HEK293T (cell line): ENCODE measurements around the gene VNN1.
A peak's percentile ranks its signal among the peaks of the same experiment; 100 is the strongest.

Experiments used
- CTCF ChIA-PET: fragments of 350-600 bp; formaldehyde crosslinking; extraction: SDS; loops from one replicate; lab custom pipeline; 2021; ENCODE audit warnings: antibody characterized with exemption, inconsistent platforms; lab: Yijun Ruan, JAX
- POLR2A ChIA-PET: fragments of 350-600 bp; formaldehyde crosslinking; extraction: SDS; loops from one replicate; lab custom pipeline; 2020; ENCODE audit warnings: antibody characterized with exemption, inconsistent platforms; lab: Yijun Ruan, JAX
- DNase-seq: peaks from one replicate; pipeline ENCODE4 v3.0.0; 2012; ENCODE audit warnings: mixed read lengths; ENCODE audit errors: extremely low spot score
- ARNT ChIP-seq: fragments of 450-650 bp; IDR thresholded peaks from 2 replicates; pipeline ENCODE4 v1.6.1; 2017; ENCODE audit warnings: mild to moderate bottlenecking
- BHLHE40 ChIP-seq: fragments of 450-650 bp; IDR thresholded peaks from 2 replicates; pipeline ENCODE4 v1.6.1; 2016; ENCODE audit warnings: mild to moderate bottlenecking, moderate library complexity, borderline replicate concordance
- CTBP1 ChIP-seq: fragments of 450-650 bp; IDR thresholded peaks from 2 replicates; pipeline ENCODE4 v1.6.1; 2016; ENCODE audit warnings: borderline replicate concordance
- ELF4 ChIP-seq: fragments of 450-650 bp; IDR thresholded peaks from 2 replicates; pipeline ENCODE4 v1.6.1; 2017; ENCODE audit warnings: antibody characterized with exemption
- FOXA1 ChIP-seq: fragments of 450-650 bp; IDR thresholded peaks from 2 replicates; pipeline ENCODE4 v1.6.1; 2016; ENCODE audit warnings: mild to moderate bottlenecking
- FOXK2 ChIP-seq: fragments of 450-650 bp; IDR thresholded peaks from 2 replicates; pipeline ENCODE4 v1.6.1; 2016; ENCODE audit warnings: mild to moderate bottlenecking
- FOXM1 ChIP-seq: fragments of 450-650 bp; IDR thresholded peaks from 2 replicates; pipeline ENCODE4 v1.6.1; 2017; ENCODE audit warnings: mild to moderate bottlenecking, borderline replicate concordance
- HDGF ChIP-seq: fragments of 450-650 bp; IDR thresholded peaks from 2 replicates; pipeline ENCODE4 v1.6.1; 2017; ENCODE audit warnings: antibody characterized with exemption, borderline replicate concordance
- L3MBTL2 ChIP-seq: fragments of 450-650 bp; conservative IDR thresholded peaks from 2 replicates; pipeline ENCODE4 v1.6.1; 2016; ENCODE audit warnings: mild to moderate bottlenecking
- LEF1 ChIP-seq: fragments of 450-650 bp; IDR thresholded peaks from 2 replicates; pipeline ENCODE4 v1.6.1; 2017; ENCODE audit warnings: mild to moderate bottlenecking, borderline replicate concordance
- NFRKB ChIP-seq: fragments of 450-650 bp; IDR thresholded peaks from 2 replicates; pipeline ENCODE4 v1.6.1; 2016; ENCODE audit warnings: mild to moderate bottlenecking, moderate library complexity
- SP1 ChIP-seq: fragments of 450-650 bp; IDR thresholded peaks from 2 replicates; pipeline ENCODE4 v1.6.1; 2017
- SUZ12 ChIP-seq: fragments of 450-650 bp; IDR thresholded peaks from 2 replicates; pipeline ENCODE4 v1.6.1; 2016; ENCODE audit warnings: mild to moderate bottlenecking
- TARDBP ChIP-seq: fragments of 450-650 bp; IDR thresholded peaks from 2 replicates; pipeline ENCODE4 v1.6.1; 2016
- ZNF384 ChIP-seq: fragments of 450-650 bp; IDR thresholded peaks from 2 replicates; pipeline ENCODE4 v1.6.1; 2016
- TF ChIP-seq, protein P1 (sequence below): fragments of 450-650 bp; IDR thresholded peaks from 2 replicates; pipeline ENCODE4 v1.6.1; 2016

Gene VNN1

GRCh38 chr6:132741281-132741680 lies 27.4 kb upstream of the VNN1 start:
- POLR2A ChIA-PET = no interaction called here
- CTCF ChIA-PET = no interaction called here
- DNase-seq = no peak
- TF ChIP-seq CTBP1 = no peak
- TF ChIP-seq, protein P1, sequence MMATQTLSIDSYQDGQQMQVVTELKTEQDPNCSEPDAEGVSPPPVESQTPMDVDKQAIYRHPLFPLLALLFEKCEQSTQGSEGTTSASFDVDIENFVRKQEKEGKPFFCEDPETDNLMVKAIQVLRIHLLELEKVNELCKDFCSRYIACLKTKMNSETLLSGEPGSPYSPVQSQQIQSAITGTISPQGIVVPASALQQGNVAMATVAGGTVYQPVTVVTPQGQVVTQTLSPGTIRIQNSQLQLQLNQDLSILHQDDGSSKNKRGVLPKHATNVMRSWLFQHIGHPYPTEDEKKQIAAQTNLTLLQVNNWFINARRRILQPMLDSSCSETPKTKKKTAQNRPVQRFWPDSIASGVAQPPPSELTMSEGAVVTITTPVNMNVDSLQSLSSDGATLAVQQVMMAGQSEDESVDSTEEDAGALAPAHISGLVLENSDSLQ = no peak
- TF ChIP-seq FOXA1 = no peak
- no peak for TF ChIP-seq L3MBTL2
- TF ChIP-seq FOXM1 = no peak
- TF ChIP-seq SP1 = no peak
- TF ChIP-seq TARDBP = no peak
- TF ChIP-seq SUZ12 = no peak
- no peak for TF ChIP-seq HDGF

DNA sequence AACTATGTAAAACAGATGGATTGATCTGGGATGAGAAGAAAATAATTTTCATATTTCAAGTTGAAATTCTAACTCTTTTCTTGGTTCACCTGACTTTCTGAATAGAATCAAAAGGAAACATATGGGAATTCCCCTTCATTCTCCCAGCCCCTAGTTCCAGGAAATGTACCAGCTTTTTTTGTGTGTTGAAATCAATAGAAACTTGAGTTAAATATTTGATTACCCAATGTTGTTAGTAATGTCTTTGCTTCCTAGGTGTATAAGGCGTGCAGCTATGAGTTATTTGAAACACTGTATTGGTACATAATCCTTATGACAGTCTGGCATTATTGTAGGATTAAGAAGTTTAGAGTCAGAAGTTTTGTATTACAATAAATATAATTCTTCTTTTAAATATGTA lies 22.4 kb upstream of the VNN1 start:
- TF ChIP-seq FOXM1 = no peak
- TF ChIP-seq FOXA1 = no peak
- no peak for TF ChIP-seq NFRKB
- no peak for TF ChIP-seq SUZ12
- no peak for TF ChIP-seq SP1
- TF ChIP-seq ZNF384 = no peak
- no peak for TF ChIP-seq L3MBTL2
- no peak for TF ChIP-seq TARDBP
- TF ChIP-seq LEF1 = no peak
- no peak for TF ChIP-seq ARNT
- TF ChIP-seq ELF4 = no peak
- no peak for TF ChIP-seq FOXK2
- no peak for TF ChIP-seq CTBP1
- TF ChIP-seq, protein P1 = no peak
- TF ChIP-seq HDGF = no peak
- no peak for TF ChIP-seq BHLHE40
- ChIA-PET CTCF (no interaction called here), POLR2A (no interaction called here)
- DNase-seq = no peak

GRCh38 chr6:132734694-132735236 lies 20.9 kb upstream of the VNN1 start:
- TF ChIP-seq ELF4 (no peak), HDGF (no peak), TARDBP (no peak), FOXM1 (no peak), FOXK2 (no peak), SP1 (no peak), CTBP1 (no peak), FOXA1 (no peak), SUZ12 (no peak), L3MBTL2 (no peak), BHLHE40 (no peak), ARNT (no peak), NFRKB (no peak), ZNF384 (no peak), LEF1 (no peak)
- TF ChIP-seq, protein P1 = no peak
- ChIA-PET POLR2A (no interaction called here), CTCF (no interaction called here)
- DNase-seq = peak; percentile 28

- ChIA-PET POLR2A (no interaction called here), CTCF (no interaction called here)
- DNase-seq = no peak
- TF ChIP-seq FOXK2 = no peak
- no peak for TF ChIP-seq ARNT
- TF ChIP-seq SP1 = no peak
- TF ChIP-seq LEF1 = no peak
- no peak for TF ChIP-seq BHLHE40
- no peak for TF ChIP-seq TARDBP
- no peak for TF ChIP-seq NFRKB
- no peak for TF ChIP-seq ZNF384
- TF ChIP-seq CTBP1 = no peak
- TF ChIP-seq FOXM1 = no peak
- TF ChIP-seq ELF4 = no peak
- TF ChIP-seq, protein P1 = no peak
- TF ChIP-seq HDGF = no peak
- TF ChIP-seq FOXA1 = no peak
- TF ChIP-seq L3MBTL2 = no peak
These were observed 20.0 kb upstream of the VNN1 start for GRCh38 chr6:132733814-132734213.

DNA sequence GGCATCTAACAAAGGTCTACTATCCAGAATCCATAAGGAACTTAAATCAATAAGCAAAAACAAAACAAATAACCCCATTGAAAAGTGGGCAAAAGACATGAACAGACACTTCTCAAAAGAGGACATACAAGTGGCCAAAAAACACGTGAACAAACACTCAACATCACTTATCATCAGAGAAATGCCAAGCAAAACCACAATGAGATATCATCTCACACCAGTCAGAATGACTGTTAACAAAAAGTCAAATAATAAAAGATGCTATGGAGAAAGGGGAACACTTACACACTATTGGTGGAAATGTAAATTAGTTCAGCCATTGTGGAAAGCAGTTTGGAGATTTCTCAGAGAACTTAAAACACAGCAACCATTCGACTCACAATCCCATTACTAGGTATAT lies 19.4 kb upstream of the VNN1 start:
- ChIA-PET POLR2A (no interaction called here), CTCF (no interaction called here)
- no peak for DNase-seq
- TF ChIP-seq, protein P1 = no peak
- TF ChIP-seq FOXK2 (no peak), SP1 (no peak), ZNF384 (no peak), ELF4 (no peak), ARNT (no peak), FOXM1 (no peak), LEF1 (no peak), BHLHE40 (no peak), NFRKB (no peak), HDGF (no peak), FOXA1 (no peak), L3MBTL2 (no peak), SUZ12 (no peak)
